WTC11 (cell line): ENCODE results near the gene HOXA2.

Experiments
- ETV6 ChIP-seq: sonication (generic); formaldehyde crosslinking; IDR thresholded peaks from 2 replicates; pipeline ENCODE4 v1.8.1; 2022; ENCODE audit warnings: mild to moderate bottlenecking, missing genetic modification reagents
- FOXJ3 ChIP-seq: sonication (generic); formaldehyde crosslinking; IDR thresholded peaks from 2 replicates; pipeline ENCODE4 v1.9.0; 2021; ENCODE audit warnings: missing genetic modification reagents, mild to moderate bottlenecking, borderline replicate concordance
- MYBL2 ChIP-seq: sonication (generic); formaldehyde crosslinking; IDR thresholded peaks from 2 replicates; pipeline ENCODE4 v1.8.1; 2023; ENCODE audit warnings: mild to moderate bottlenecking, moderate library complexity, missing genetic modification reagents
- NFYB ChIP-seq: sonication (generic); formaldehyde crosslinking; conservative IDR thresholded peaks from 2 replicates; pipeline ENCODE4 v1.8.0; 2022; ENCODE audit warnings: low read depth, missing genetic modification reagents
- NR3C1 ChIP-seq: sonication (generic); formaldehyde crosslinking; conservative IDR thresholded peaks from 2 replicates; pipeline ENCODE4 v1.8.1; 2023; ENCODE audit warnings: low read depth, mild to moderate bottlenecking, missing genetic modification reagents
- PREB ChIP-seq: sonication (generic); formaldehyde crosslinking; IDR thresholded peaks from 2 replicates; pipeline ENCODE4 v1.8.1; 2022; ENCODE audit warnings: mild to moderate bottlenecking, missing genetic modification reagents, moderate library complexity, borderline replicate concordance
- ZNF121 ChIP-seq: sonication (generic); formaldehyde crosslinking; IDR thresholded peaks from 2 replicates; pipeline ENCODE4 v1.8.0; 2023; ENCODE audit warnings: missing genetic modification reagents
- ZNF423 ChIP-seq: fragments of 250-450 bp; sonication (Bioruptor Pico); IDR thresholded peaks from 2 replicates; pipeline ENCODE4 v2.1.2; 2022; ENCODE audit warnings: mild to moderate bottlenecking, moderate library complexity
- TF ChIP-seq, protein P1 (sequence below): sonication (generic); formaldehyde crosslinking; IDR thresholded peaks from 2 replicates; pipeline ENCODE4 v1.8.0; 2023; ENCODE audit warnings: missing genetic modification reagents
- TF ChIP-seq, protein P2 (sequence below): fragments of 200-600 bp; IDR thresholded peaks from 2 replicates; pipeline ENCODE4 v1.8.0; 2022; ENCODE audit warnings: antibody characterized with exemption
- TF ChIP-seq, protein P3 (sequence below): sonication (generic); formaldehyde crosslinking; IDR thresholded peaks from 2 replicates; pipeline ENCODE4 v1.8.1; 2022; ENCODE audit warnings: low read depth, mild to moderate bottlenecking, moderate library complexity, missing genetic modification reagents, borderline replicate concordance
- TF ChIP-seq, protein P4 (sequence below): sonication (generic); formaldehyde crosslinking; IDR thresholded peaks from 2 replicates; pipeline ENCODE4 v1.8.1; 2023; ENCODE audit warnings: mild to moderate bottlenecking, missing genetic modification reagents, moderate library complexity
- TF ChIP-seq, protein P5 (sequence below): sonication (generic); formaldehyde crosslinking; IDR thresholded peaks from 2 replicates; pipeline ENCODE4 v1.8.1; 2023; ENCODE audit warnings: mild to moderate bottlenecking, missing genetic modification reagents, borderline replicate concordance

DNA sequence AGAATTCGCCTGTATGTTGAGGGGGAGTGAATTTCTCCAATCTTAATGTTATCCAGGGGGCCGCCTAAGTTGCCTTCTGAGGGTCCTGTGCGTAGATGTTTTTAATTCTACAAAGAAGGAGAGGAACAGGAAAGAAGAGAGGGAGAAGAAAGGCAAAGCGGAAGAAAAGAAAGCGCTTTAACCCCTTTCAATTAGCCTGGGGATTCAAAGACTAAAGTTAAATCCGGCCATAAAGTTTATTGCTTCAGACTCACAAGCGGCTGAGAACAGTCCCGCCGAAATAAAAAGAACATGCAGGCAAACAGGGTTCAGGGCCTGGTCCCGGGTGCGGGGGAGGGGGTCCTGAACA is 36.5 kb upstream of the HOXA2 start:
- no peak for TF ChIP-seq NR3C1 (CRISPR knock-in tag)
- TF ChIP-seq, protein P1, sequence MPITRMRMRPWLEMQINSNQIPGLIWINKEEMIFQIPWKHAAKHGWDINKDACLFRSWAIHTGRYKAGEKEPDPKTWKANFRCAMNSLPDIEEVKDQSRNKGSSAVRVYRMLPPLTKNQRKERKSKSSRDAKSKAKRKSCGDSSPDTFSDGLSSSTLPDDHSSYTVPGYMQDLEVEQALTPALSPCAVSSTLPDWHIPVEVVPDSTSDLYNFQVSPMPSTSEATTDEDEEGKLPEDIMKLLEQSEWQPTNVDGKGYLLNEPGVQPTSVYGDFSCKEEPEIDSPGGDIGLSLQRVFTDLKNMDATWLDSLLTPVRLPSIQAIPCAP (CRISPR knock-in tag), result no peak
- TF ChIP-seq, protein P2, sequence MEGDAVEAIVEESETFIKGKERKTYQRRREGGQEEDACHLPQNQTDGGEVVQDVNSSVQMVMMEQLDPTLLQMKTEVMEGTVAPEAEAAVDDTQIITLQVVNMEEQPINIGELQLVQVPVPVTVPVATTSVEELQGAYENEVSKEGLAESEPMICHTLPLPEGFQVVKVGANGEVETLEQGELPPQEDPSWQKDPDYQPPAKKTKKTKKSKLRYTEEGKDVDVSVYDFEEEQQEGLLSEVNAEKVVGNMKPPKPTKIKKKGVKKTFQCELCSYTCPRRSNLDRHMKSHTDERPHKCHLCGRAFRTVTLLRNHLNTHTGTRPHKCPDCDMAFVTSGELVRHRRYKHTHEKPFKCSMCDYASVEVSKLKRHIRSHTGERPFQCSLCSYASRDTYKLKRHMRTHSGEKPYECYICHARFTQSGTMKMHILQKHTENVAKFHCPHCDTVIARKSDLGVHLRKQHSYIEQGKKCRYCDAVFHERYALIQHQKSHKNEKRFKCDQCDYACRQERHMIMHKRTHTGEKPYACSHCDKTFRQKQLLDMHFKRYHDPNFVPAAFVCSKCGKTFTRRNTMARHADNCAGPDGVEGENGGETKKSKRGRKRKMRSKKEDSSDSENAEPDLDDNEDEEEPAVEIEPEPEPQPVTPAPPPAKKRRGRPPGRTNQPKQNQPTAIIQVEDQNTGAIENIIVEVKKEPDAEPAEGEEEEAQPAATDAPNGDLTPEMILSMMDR, result no peak
- no peak for TF ChIP-seq NFYB
- TF ChIP-seq ETV6 (CRISPR knock-in tag), result no peak
- TF ChIP-seq, protein P3, sequence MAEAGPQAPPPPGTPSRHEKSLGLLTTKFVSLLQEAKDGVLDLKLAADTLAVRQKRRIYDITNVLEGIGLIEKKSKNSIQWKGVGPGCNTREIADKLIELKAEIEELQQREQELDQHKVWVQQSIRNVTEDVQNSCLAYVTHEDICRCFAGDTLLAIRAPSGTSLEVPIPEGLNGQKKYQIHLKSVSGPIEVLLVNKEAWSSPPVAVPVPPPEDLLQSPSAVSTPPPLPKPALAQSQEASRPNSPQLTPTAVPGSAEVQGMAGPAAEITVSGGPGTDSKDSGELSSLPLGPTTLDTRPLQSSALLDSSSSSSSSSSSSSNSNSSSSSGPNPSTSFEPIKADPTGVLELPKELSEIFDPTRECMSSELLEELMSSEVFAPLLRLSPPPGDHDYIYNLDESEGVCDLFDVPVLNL (CRISPR knock-in tag), result no peak
- TF ChIP-seq PREB, result no peak
- TF ChIP-seq, protein P4, sequence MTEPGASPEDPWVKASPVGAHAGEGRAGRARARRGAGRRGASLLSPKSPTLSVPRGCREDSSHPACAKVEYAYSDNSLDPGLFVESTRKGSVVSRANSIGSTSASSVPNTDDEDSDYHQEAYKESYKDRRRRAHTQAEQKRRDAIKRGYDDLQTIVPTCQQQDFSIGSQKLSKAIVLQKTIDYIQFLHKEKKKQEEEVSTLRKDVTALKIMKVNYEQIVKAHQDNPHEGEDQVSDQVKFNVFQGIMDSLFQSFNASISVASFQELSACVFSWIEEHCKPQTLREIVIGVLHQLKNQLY (CRISPR knock-in tag), result no peak
- TF ChIP-seq ZNF423 (CRISPR knock-in tag), result no peak
- TF ChIP-seq ZNF121 (CRISPR knock-in tag), result no peak
- TF ChIP-seq FOXJ3 (CRISPR knock-in tag), result no peak
- TF ChIP-seq, protein P5, sequence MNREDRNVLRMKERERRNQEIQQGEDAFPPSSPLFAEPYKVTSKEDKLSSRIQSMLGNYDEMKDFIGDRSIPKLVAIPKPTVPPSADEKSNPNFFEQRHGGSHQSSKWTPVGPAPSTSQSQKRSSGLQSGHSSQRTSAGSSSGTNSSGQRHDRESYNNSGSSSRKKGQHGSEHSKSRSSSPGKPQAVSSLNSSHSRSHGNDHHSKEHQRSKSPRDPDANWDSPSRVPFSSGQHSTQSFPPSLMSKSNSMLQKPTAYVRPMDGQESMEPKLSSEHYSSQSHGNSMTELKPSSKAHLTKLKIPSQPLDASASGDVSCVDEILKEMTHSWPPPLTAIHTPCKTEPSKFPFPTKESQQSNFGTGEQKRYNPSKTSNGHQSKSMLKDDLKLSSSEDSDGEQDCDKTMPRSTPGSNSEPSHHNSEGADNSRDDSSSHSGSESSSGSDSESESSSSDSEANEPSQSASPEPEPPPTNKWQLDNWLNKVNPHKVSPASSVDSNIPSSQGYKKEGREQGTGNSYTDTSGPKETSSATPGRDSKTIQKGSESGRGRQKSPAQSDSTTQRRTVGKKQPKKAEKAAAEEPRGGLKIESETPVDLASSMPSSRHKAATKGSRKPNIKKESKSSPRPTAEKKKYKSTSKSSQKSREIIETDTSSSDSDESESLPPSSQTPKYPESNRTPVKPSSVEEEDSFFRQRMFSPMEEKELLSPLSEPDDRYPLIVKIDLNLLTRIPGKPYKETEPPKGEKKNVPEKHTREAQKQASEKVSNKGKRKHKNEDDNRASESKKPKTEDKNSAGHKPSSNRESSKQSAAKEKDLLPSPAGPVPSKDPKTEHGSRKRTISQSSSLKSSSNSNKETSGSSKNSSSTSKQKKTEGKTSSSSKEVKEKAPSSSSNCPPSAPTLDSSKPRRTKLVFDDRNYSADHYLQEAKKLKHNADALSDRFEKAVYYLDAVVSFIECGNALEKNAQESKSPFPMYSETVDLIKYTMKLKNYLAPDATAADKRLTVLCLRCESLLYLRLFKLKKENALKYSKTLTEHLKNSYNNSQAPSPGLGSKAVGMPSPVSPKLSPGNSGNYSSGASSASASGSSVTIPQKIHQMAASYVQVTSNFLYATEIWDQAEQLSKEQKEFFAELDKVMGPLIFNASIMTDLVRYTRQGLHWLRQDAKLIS (CRISPR knock-in tag), result no peak
- no peak for TF ChIP-seq MYBL2 (CRISPR knock-in tag)
